PC-3 (cell line): Measurements from ENCODE around the gene REG4.

Experiments used
- EZH2phosphoT487 ChIP-seq: fragments of 300-600 bp; sonication (generic); IDR thresholded peaks from 2 replicates; pipeline ENCODE4 v1.6.1; 2018; ENCODE audit warnings: mild to moderate bottlenecking, antibody characterized with exemption, low read length, borderline replicate concordance
- TF ChIP-seq, protein P1 (sequence below): fragments of 300-600 bp; sonication (generic); conservative IDR thresholded peaks from 2 replicates; pipeline ENCODE4 v1.5.1; 2017; ENCODE audit warnings: antibody characterized with exemption, low read depth, mild to moderate bottlenecking, low read length

DNA sequence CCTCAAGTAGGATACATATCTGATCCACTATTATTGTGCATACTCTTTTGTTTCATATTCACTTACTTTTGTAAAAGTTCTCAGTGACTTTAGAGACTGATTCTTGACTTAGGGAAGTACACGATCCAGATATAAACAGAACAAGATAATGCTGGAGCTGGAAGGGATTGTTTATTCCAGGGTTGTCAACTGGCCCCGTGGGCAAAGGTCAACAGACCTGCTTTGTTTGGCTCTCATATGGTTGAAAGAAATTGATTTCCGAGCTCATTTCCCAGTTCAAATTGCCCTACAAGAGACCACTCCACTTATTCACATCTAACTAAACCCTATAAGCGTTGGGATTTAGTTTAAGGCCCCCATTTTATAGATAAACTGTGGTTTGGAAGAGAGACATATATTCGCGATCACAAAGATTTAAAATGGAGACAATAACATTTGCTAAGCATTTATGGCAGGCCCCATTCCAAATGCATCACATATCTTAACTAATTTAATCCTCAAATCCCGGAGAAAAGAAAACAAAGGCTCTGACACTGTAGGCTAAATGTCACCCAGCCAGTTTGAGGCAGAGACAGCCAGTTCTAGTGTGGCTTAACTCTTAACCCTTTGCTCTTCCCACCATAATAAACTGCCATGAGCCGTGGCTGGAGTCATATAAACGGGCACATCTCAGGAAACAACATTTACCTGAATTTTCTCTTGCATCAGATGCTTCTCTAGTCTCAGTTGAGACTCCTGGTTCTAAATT lies 20.6 kb downstream of the REG4 start:
- TF ChIP-seq, protein P1, sequence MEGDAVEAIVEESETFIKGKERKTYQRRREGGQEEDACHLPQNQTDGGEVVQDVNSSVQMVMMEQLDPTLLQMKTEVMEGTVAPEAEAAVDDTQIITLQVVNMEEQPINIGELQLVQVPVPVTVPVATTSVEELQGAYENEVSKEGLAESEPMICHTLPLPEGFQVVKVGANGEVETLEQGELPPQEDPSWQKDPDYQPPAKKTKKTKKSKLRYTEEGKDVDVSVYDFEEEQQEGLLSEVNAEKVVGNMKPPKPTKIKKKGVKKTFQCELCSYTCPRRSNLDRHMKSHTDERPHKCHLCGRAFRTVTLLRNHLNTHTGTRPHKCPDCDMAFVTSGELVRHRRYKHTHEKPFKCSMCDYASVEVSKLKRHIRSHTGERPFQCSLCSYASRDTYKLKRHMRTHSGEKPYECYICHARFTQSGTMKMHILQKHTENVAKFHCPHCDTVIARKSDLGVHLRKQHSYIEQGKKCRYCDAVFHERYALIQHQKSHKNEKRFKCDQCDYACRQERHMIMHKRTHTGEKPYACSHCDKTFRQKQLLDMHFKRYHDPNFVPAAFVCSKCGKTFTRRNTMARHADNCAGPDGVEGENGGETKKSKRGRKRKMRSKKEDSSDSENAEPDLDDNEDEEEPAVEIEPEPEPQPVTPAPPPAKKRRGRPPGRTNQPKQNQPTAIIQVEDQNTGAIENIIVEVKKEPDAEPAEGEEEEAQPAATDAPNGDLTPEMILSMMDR, result no peak
- no peak for TF ChIP-seq EZH2phosphoT487
